Epithelial cell of proximal tubule (primary cell): Measurements from ENCODE around the gene DSG3. TPM values are rescaled to one million over a fixed set of nuclear protein-coding genes. Genes with fewer than 3 reads are reported as not detected.

ENCODE experiments used
- DNase-seq: peaks from one replicate; pipeline ENCODE4 v3.0.0-alpha.2; 2011; ENCODE audit warnings: low read depth
- H3K4me3 ChIP-seq: 2 replicates; pipeline ENCODE4 v1.5.1; 2011; ENCODE audit warnings: low read depth, mild to moderate bottlenecking, low read length
- CTCF ChIP-seq: conservative IDR thresholded peaks from 2 replicates; pipeline ENCODE4 v1.5.1; 2012; ENCODE audit warnings: low read depth, mild to moderate bottlenecking, low read length
- total RNA-seq: library from RNA; depleted of rRNA; stranded (reverse); fragments of >200 nt; gene quantifications from 2 replicates; pipeline ENCODE4 v1.2.3, GENCODE V29; 2015

DSG3 gene
- total RNA-seq, 1 donor from 2014 or later: not detected

GRCh38 chr18:31469629-31470028, 22.1 kb downstream of the DSG3 start:
- no peak overlapping the region for H3K4me3 ChIP-seq
- no peak for TF ChIP-seq CTCF
- no peak for DNase-seq

DNA sequence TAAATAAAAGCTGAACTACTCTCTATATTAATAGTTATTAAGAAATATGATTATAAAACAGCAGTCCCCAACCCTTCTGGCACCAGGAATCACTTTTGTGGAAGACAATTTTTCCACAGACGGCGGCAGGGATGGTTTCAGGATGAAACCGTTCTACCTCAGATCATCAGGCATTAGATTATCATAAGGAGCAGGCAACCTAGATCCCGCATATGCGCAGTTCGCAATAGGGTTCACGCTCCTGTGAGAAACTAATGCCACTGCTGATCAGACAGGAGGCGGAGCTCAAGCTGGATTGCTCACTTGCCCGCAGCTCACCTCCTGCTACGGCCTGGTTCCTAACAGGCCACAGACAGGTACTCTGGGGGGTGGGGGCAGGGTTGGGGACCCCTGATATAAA, 31.1 kb downstream of the DSG3 start:
- no peak overlapping the region for H3K4me3 ChIP-seq
- no peak for DNase-seq
- TF ChIP-seq CTCF: no peak

GRCh38 chr18:31482051-31482450, 34.5 kb downstream of the DSG3 start:
- no peak for DNase-seq
- no peak overlapping the region for H3K4me3 ChIP-seq
- TF ChIP-seq CTCF: no peak

- no peak for TF ChIP-seq CTCF
- no peak overlapping the region for H3K4me3 ChIP-seq
- no peak for DNase-seq
Observed at GRCh38 chr18:31483396-31483795, 35.9 kb downstream of the DSG3 start.

DNA sequence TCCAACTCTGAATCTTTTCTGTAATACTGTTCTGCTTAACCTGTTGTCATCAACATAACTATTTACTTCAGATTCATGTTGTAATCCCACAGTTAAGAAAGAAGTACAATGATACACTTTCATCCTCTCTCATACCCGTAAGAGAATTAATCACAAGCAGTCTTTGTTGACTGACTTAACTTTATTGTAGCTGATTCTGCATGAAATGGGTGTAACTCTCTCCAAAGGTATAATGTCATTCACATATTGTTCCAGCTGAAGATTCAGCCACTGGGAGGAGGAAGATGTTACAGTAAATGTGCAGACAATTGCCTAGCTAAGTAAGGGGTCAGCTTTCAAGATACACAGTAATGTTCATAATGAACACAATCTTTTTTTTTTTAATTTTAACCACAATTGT, 36.9 kb downstream of the DSG3 start:
- no peak overlapping the region for H3K4me3 ChIP-seq
- no peak for TF ChIP-seq CTCF
- DNase-seq: no peak

DNA sequence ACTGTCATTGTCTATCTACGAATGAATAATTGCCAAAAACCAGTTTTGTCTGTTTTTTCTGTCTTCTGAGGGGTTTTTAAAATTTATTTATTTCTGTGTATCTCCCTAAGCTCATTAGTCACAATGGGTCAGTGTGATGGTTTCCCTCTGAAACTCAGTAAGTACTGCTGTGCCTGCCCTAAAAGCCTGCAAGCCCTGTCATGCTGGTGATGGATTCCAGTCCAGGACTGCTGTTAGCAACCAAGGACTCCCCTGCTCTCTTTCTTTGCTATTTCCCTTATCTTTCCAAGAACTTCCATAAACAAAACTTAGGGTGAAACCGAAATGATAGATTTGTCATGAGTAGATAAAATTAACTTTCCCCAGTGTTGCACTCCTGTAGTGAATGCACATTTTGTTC, 38.6 kb downstream of the DSG3 start:
- no peak for TF ChIP-seq CTCF
- no peak overlapping the region for H3K4me3 ChIP-seq
- no peak for DNase-seq

GRCh38 chr18:31487246-31488015, 39.9 kb downstream of the DSG3 start:
- no peak overlapping the region for H3K4me3 ChIP-seq

More at GRCh38 chr18:31487246-31488015, 39.9 kb downstream of the DSG3 start:
- DNase-seq: peak; percentile 85
- no peak for TF ChIP-seq CTCF
